DLD1 (cell line): ENCODE data around the gene WDR93.

Experiments
- in situ Hi-C: cut with HindIII; loops from 2 replicates; pipeline ENCODE4 v1.10.0; 2017; ENCODE audit warnings: low sequenced_read_pairs

Gene WDR93

DNA sequence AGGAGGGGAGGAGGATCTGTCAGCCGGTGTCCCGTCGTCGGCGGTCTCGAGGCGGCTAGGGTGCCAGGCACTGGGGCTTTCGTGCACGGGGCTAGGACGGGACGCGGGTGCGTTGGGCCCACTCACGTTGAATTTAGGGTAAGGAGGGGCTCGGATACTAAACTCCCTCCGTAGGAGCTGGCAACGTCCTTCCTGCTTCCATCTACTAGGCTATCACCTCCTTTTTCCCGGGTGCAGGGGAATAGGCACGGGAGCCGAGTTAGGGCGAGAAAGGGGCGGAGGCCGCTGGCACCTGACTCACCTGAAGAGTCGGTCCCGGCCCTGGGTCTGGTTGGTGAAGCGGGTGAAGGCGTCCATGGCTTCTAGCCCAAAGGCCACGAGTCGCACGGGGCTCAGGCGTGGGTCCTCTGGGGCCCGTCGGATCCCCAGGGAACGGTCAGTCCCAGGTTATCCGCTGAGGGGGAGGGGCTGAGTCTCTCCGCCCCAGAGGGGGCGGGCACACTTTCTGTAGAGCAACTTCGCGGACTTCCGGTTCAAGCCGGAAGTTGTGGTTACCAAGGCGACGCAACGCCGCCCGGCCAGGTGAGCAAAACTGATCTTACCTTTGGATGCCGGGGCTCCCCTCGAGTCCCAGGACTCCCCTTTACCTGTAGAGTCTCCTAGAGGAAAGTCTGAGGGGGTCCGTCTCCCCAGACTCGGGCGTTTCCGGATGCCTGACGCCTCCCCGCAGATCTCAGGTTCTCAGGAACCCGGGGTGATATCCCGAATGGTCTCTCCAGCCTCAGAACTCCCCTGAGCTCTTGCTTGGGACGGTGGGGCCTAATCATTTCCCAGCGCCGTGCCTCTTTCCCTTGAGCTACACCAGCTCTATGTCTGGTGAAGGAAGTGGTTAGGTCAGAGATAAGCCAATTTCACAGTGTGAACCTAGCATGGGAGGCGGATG lies at the start of gene WDR93, which contains the start of gene PEX11A:
Gene WDR93 (plus strand): TSS at position 536 of the 943 bp plus-strand sequence. CDS start 10,936 bp downstream, outside the sequence.
Gene PEX11A (minus strand): TSS at position 479 of the 943 bp plus-strand sequence. CDS start 122 bp downstream, at position 357.
- in situ Hi-C loops, result no loop called here

DNA sequence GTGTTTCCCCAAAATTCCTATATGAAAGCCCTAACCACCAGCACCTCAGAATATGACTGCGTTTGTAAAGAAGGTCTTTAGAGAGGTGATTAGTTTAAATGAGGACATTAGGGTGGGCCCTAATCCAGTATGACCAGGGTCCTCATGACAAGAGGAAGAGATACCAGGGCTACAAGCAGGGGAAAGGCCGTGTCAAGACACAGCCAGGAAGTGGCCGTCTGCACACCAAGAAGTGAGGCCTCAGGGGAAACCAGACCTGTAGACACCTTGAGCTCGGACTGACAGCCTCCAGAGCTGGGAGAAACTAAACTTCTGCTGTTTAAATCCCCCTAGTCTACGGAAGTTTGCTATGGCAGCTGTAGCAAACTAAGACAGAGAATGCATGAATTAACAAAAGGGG lies 49.6 kb upstream of the WDR93 start:
- in situ Hi-C loops, result no loop called here

DNA sequence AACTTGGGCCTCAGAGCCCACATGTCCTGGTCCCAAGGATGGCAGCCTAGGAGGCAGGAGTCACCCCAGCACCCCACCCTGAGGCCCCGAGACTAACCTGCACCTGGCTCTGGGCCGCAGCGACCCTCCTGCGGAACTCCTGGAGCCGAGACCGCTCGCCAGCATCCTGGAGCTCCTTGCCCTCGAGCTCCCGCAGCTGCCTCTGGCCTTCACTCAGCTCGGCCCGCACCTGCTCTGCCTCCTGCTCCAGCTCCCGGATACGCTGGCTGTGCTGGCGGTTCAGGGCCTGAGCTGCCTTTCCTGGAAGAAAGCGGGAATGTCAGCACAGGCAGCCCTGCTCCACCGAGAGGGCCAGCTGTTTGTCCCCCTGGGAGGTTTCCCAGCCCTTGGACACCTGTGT lies 48.5 kb upstream of the WDR93 start:
- in situ Hi-C loops, result no loop called here

DNA sequence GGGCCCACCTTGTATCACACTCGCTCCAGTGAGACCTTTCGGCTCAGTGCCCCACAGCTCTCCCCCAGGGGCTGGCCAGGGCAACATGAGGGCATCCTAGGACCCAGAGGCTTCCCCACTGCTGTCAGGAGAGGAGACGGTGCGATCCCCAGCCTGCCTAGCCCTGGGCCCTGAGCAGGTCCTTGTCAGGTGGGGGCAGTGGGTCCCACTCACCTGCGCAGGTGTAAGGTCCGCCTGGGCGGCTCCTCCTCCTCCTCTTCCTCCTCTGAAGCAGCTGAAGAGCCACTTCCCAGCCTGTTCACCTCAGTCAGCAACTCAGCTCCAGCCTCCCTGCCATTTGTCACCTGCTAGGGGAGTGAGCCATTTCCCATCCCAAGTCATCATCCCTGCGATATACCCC lies 44.9 kb upstream of the WDR93 start:
- in situ Hi-C loops, result no loop called here

DNA sequence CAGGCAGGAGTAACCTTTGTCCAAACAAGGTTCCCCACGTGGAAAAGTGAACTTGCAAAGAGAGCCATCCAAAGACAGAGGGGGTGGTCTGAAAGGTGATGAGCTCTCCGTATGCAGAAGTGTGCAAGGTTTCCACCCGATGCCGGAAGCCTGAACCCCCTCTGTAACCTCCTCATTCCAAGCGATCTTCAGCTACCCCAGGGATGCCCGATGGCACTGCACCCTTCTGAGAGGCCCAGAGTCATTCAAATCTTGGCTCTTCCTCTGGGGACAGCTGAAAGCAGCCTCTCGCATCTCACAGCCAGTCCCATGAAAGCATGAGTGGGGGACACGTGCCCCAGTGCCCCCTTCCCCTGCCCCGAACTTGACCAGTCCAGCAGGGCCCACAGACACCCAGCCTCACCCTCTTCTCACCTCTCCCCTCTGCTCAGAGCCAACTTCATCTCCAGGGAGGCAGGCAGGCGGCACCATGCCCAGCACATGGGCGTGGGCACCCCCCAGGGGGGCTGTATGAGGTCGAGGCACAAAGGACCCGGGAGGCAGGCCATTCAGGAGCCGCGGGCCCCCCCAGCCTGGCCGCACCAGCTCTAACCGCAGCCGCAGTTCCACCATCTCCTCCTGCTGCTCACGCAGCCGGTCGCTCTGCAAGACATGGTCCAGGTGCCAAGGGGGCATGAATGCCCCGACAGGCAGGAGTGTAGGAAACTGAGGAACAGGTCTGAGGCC lies 44.0 kb upstream of the WDR93 start:
- in situ Hi-C loops, result no loop called here

DNA sequence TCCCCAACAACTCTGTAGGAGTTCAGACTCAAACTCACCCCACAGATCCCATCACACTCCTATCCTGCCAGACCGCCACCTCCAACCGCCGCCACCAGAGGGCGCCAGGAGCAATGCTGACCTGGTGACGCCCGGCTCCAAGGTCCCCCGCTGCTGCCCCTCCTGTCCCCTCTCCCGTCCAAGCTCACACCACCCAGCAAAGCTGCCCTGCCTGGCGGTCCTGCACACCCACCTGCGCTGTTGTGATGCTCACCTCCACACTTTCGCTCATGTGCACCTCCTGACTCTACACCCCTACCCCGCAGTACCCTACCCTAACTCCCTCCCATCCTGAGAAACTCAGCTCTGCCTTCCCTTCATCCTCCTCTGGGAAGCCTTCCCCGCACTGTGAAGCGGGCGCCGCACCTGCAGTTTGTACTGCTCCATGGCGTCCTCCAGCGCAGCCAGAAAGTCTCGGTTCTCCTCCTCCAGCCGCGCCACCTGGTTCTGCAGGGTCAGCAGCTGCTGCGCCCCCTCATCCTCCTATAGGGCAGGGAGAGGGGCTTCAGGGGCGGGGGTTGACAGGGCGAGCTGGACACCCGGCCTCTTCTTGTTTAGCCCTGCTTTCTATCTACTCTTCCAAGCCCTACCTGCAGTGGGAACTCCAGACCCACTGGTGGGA lies 43.3 kb upstream of the WDR93 start:
- in situ Hi-C loops, result no loop called here

DNA sequence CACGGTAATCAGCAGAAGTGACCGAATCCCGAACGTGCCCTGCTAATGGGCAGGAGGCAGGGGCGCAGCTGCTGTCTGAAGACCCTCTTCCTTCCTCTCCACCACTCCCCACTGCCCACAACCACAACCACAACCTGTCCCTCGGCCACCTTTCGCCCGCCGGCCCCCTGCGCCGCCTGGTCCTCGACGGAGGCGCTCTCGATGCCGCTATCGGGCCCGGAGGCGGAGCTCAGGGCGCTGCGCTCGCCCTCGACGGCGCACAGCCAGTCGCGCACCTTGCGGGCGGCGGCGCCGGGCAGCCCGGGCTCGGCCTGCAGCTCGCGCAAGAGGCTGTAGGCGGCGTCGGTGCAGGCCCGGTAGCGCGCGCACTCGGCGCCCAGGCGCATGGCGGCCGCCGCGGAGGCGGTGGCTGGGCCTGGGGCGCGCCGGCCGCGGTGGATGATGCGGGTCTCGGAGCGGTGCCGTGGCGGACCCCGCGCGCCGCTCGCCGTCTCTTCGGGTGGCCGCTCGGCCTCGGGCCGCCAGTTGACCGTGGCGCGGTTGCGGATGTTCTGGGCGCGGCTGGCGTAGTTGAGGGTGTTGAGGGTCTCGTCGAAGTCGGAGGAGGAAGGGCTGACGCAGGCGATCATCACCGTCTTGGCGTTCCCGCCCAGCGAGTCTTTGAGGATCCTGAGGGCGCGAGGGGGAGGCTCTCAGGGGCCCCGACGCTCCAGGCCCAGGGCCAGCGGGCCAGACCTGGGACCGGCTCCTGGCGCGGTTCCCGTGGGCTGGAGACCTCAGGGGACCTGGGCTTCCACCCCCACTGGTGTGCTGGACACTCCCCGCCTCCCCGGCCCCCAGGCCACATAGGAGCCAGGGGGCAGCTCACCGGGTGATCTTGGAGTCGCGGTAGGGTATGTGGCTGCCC lies 42.3 kb upstream of the WDR93 start:
- in situ Hi-C loops, result no loop called here

DNA sequence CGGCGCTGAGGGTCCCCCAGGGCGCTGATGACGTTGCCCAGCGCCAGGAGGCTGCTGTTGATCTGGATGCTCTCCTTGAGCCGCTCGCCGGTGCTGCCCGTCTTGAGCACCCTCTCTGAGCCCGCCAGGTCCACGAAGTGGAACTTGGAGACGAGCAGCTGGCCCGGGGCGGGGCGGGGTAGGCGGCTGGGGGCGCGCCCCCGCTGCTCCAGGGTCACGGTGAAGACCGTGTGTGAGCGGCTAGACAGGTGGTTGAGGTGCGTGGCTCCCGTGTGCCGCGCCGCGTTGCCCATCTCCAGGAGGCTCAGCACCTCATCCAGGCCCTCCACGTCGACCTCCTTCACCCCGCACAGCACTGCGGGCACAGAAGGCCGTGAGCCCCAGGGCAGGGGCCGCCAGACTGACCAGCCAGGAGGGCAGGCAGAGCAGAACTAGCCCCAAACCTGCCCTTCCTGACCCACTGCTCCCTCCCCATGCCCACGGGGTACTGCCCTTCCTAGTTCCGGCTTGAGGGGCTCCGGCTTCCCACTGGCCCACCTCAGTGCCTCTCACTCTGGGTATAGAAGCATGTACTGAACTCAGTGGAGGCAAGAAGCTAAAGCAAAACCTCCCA lies 41.5 kb upstream of the WDR93 start:
- in situ Hi-C loops, result no loop called here

DNA sequence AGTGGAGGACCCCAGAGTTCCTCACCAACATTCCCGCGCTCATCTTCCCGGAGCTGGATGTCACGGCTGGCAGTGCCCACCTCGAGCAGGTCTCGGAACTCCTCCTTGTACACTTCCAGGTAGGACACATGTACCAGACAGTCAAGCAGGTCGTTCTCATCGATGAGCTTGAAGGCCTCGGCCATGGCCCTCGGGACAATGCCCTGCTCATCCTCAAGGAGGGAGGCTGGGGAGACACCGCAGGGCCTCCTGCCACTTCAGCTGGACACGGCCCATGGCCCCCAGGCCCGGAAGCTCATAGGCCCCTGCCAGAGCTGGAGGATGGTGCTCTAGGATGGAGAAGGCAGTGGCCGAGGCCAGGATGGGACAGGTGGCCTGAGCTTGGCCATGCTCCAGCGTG lies 40.9 kb upstream of the WDR93 start:
- in situ Hi-C loops, result no loop called here

DNA sequence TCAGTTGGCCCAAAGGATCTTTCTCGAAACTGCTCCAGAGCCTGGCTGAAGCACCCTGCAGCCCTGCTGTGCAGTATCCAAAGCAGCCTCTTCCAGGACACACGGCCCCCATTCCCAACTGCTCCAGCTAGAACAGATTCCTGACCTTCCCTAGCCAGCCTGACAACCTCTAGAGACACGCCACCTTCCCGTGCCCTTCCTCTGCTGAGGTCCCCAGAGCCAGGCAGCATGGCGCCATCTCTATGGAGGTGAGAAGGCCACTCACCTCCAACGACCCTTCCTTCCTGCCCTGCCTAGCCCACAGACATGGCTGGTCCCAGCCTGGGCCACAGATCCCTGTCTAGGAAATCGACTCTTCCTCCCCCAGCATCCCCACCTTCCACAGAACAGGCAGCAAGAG lies 38.5 kb upstream of the WDR93 start:
- in situ Hi-C loops, result no loop called here

DNA sequence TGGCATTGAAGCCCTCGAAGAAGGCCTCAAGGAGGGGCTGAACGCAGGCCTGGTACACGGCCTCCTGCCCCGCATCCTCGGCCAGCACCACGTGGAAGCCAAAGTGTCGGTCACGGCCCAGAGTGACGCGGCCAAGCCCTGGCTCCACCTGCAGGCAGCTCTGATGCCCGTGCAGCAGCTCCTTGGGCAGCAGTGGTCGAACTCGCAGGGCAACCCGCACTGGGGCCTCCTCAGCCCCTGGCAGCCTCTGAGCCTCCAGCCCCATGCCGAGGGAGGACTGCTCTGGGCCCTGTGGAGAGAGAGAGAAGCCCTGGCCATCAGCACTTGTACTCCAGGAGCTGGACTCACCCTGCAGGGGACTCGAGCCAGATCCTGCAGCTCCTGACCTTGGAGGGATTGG lies 37.9 kb upstream of the WDR93 start:
- in situ Hi-C loops, result no loop called here

DNA sequence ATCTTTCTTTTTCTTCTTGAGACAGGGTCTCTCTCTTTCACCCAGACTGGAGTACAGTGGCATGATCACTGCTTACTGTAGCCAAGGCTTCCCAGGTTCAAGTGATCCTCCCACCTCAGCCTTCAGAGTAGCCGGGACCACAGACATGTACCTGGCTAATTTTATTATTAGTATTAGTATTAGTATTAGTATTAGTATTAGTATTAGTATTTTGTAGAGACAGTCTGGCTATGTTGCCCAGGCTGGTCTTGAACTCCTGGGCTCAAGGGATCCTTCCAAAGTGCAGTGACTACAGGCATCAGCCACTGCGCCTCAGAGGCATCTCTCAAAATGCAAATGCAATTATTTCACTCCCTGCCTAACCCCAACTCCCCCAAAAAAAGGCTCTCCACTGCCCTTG lies 37.0 kb upstream of the WDR93 start:
- in situ Hi-C loops, result no loop called here

DNA sequence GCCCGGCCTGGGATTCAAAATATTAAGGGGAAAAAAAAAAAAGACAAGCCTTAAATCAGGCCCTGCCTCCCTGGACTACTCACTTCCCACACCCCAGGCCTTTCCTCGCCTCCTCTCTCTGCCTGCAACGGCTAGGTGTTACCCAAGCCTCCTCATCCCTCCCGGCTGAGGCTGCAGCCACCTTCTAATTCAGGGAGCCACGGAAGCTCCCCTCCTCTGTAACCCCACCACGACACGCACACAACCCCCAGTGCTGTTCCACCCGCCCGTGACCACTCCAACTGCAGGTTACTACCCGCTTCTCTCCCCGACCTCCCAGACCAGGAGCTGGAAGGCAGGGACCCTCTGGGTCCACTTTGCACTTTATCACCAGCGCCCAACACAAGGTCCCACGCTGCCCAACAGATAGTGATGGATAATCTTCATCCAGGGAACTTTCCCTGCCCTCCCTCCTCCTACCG lies 36.3 kb upstream of the WDR93 start:
- in situ Hi-C loops, result no loop called here

DNA sequence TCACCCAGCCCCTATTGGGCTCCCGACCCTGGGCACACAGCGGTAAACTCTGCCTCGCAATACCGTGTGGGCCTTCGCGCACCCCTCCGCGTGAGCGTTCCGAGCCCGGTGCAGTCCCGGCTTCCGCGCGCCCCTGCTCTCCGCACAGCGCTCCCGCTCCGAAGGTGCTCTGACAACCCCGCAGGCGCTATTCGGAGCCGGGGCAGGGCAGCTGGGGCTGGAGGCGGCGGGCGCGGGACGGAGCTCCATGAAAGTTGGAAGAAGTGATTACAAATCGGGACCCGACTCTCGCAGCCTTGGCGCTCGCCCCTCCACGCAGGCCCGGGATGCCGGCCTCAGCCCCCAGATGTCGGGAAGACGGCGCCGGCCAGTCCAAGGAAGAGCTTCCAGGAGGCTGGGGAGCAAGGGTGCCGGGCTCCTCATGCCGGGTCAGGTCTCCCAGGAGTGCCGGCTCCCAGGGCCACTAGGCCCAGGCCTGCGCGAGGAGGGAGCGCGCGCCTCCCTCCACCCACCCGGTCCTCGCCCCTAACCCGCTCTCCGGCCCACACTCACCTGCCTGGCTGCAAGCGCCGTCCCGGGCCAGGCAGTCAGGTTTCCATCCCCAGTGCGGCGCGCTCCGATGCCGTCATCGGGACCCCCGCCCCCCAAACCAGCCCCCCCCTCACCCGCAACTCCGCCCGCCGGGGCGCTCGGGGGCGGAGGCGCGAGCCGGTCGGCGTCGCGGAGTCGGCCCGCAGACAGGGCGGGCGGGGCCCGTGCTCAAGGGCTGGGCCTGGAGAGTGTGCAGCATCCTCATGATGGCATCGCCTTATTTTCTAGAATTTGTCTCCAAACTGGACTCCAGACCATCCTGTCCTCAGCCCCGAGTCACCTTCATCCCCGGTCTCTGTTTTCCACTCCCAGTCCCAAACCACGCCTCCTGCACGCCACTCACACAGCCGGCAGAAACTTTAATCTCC lies 35.5 kb upstream of the WDR93 start, which contains the start of gene KIF7:
Gene KIF7 (minus strand): TSS at position 621 of the 959 bp plus-strand sequence. CDS start 2,537 bp downstream, outside the sequence.
- in situ Hi-C loops, result no loop called here

DNA sequence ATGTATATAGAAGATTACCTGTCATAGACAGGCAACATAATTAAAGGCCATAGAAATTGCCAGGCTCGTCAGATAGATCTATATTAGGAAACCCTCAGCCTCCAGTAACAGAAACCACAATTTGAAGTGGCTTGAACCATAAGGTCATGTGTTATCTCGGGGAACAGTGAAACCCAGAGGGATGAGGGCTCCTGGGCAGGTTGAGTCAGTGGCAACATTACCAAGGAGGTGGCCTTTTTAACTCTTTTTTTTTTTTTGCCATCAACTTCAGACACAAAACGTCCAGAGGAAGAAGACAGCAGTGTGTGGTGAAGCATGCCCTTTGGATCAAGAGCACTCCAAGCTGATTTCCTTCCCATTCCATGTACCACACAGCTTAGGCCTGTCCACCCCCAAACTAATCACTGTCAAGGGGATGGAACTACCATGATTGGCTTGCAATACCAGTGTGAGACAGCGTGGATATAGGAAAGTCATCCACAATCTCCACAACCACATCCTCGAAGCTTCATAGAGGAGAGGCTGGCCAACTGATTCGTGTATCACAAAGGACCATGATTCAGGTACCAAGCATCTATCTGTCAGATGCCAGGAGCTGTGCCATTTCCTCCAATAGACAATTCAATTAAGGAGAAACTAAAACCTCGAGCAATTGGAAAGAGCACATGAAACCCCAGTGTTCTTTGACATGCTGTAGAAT lies 34.3 kb upstream of the WDR93 start:
- in situ Hi-C loops, result no loop called here

DNA sequence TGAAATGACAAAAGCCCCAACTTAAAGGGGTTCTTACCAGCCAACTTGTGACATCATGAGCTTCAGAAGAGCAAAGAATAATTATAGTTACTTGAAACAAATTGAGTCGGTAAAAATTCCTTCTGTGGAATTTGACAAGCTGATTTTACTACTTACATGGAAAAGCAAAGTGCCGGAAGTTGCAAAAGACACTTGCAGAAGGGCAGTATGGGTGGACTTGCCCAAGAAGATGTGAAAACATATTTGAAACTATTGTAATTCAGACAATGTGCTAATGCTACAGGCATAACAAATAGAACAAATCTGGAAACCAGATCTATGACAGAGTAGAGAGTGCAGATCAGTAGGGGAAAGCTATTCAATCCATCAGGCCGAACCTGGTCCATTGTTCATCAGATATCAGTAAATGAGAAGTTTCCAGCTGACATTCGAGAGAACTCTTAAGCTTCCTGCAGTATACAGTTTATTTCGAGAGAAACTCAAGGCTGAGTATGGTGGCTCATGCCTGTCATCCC lies 32.9 kb upstream of the WDR93 start:
- in situ Hi-C loops, result no loop called here

DNA sequence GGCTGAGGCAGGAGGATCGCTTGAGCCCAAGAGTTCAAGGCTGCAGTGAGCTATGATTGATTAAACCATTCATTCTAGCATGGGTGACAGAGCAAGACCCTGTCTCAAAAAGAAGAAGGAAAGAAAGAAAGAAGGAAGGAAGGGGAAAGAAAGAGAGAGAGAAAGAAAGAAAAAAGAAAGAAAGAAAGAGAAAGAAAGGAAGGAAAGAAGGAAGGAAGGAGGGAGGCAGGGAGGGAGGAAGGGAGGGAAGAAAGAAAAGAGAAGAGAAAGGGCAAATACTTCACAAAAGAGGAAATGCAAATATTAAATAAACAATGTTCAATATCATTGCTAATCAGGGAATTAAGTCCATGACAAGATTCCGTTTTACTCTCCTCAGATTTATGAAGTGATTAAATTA lies 31.3 kb upstream of the WDR93 start:
- in situ Hi-C loops, result no loop called here

DNA sequence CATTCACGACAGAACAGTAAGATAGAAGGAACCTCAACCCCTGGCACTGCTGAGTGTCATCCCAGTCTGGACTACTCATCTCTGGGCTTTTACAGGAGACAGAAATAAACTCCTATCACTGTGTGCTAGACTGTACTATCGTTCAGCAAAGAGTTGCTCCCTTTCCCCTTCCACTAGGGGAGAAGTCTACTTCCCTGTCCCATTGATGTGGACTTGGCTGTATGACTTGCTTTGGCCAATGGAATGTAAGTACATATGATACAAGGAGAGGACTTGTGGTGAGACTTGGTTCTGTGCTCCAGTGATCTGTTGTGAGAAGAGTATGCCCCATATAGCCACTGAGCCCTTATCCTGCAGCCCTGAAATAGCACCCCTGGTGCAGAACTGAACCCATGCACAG lies 30.1 kb upstream of the WDR93 start:
- in situ Hi-C loops, result no loop called here
